Lung (tissue), 12 donors: Measurements from ENCODE around the gene MAGEL2. TPM values are rescaled to one million over a fixed set of nuclear protein-coding genes. Genes with fewer than 3 reads are reported as not detected.

Experiments
- ATAC-seq: fragments of 200-7000 bp; cut with Tn5 transposase; one replicate; pipeline ENCODE4 v1.9.1; 2020; ENCODE audit warnings: moderate number of reproducible peaks; ENCODE audit not compliant: insufficient read depth, low FRiP score
- DNase-seq, 3 donors: peaks; one replicate each; pipeline ENCODE4 v3.0.0-alpha.2; 2013 to 2017
- H3K27ac ChIP-seq, 2 donors: one replicate each; pipeline ENCODE4 v1.5.1; 2013; ENCODE audit warnings: mild to moderate bottlenecking in 2 of 2, moderate library complexity in 2 of 2, control low read depth in 1 of 2, inconsistent platforms in 1 of 2, low read depth in 1 of 2, low read length in 1 of 2
- H3K27me3 ChIP-seq, 3 donors: one replicate each; pipeline ENCODE4 v1.5.1; 2013; ENCODE audit warnings: low read length in 2 of 3; ENCODE audit not compliant: control insufficient read depth in 3 of 3, insufficient read depth in 3 of 3
- H3K36me3 ChIP-seq, 4 donors: one replicate each; pipeline ENCODE4 v1.5.1; 2013; ENCODE audit warnings: low read length in 4 of 4, mild to moderate bottlenecking in 1 of 4, moderate library complexity in 1 of 4; ENCODE audit not compliant: control insufficient read depth in 4 of 4, insufficient read depth in 4 of 4
- H3K4me1 ChIP-seq, 5 donors: one replicate each; pipeline ENCODE4 v1.5.1; 2013; ENCODE audit warnings: low read length in 5 of 5, mild to moderate bottlenecking in 2 of 5, moderate library complexity in 1 of 5; ENCODE audit not compliant: control insufficient read depth in 5 of 5, insufficient read depth in 5 of 5
- H3K4me3 ChIP-seq: one replicate; pipeline ENCODE4 v1.5.1; 2013; ENCODE audit warnings: mild to moderate bottlenecking, control low read depth, moderate library complexity
- H3K9ac ChIP-seq, 2 donors: one replicate each; pipeline ENCODE4 v1.5.1; 2013; ENCODE audit warnings: low read length in 2 of 2, control low read depth in 1 of 2; ENCODE audit not compliant: insufficient read depth in 1 of 2
- H3K9me3 ChIP-seq, 4 donors: one replicate each; pipeline ENCODE4 v1.5.1; 2013; ENCODE audit warnings: low read length in 3 of 4, mild to moderate bottlenecking in 1 of 4, moderate library complexity in 1 of 4; ENCODE audit not compliant: control insufficient read depth in 4 of 4, insufficient read depth in 3 of 4
- CTCF ChIP-seq: IDR thresholded peaks from 2 replicates; pipeline ENCODE4 v1.5.1; 2012; ENCODE audit warnings: mild to moderate bottlenecking; ENCODE audit errors: control extremely low read depth, extremely low read depth
- WGBS, 2 donors: extraction: QIAGEN DNeasy Blood & Tissue Kit; methylation state at CpG; one replicate each; pipeline ENCODE4 v1.1.7; 2013; 5-methylcytosine and 5-hydroxymethylcytosine counted together
- polyA plus RNA-seq, 2 donors: library from polyadenylated mRNA; stranded (reverse); fragments of 200-250 nt; gene quantifications; one replicate each; pipeline ENCODE4 v1.2.1, GENCODE V29; 2013
- total RNA-seq, 2 donors: library from RNA; depleted of rRNA in 1 of 2; stranded (reverse); fragments of >200 nt in 1 of 2; gene quantifications; one replicate each; pipeline ENCODE4 v1.2.1, GENCODE V29; 2014 to 2021
- donor health status: control.
- donor health status: control.
- donor health status: Bipolar disorder and iron deficiency.
- donor health status: healthy.
- donor health status: DM: yes; HTN: yes; CAD: no.

The MAGEL2 gene
- total and polyA plus RNA-seq, 4 donors: 0.02 to 2.8 (median 0.12) TPM

- ATAC-seq (no peak), DNase-seq (peak; percentile 37 to 61 (median 47))
- Histone ChIP-seq H3K27ac (no peak overlapping the region), H3K4me3 (no peak overlapping the region), H3K9me3 (no peaks in the 10 kb centered on the region), H3K27me3 (no peaks in the 10 kb centered on the region), H3K36me3 (no peaks in the 10 kb centered on the region), H3K9ac (no peak overlapping the region), H3K4me1 (peaks cover 0 to 3% (median 0%) of the 10 kb centered on the region in 5 donors)
- TF ChIP-seq CTCF: no peak
- WGBS, 2 donors: 19 to 22% methylated on average over 6 of the region's 6 CpGs
Observed at GRCh38 chr15:23648920-23649515, 1.4 kb upstream of the MAGEL2 start.

- Histone ChIP-seq H3K27me3 (no peaks in the 10 kb centered on the region), H3K9ac (peak overlapping the region in 1 of 2 donors; percentile 21), H3K4me3 (no peak overlapping the region), H3K27ac (no peak overlapping the region), H3K4me1 (peaks cover 0 to 3% (median 0%) of the 10 kb centered on the region in 5 donors), H3K9me3 (peaks cover 0 to 2% (median 0%) of the 10 kb centered on the region in 4 donors), H3K36me3 (no peaks in the 10 kb centered on the region)
- WGBS, 2 donors: 77 to 83% methylated on average over 17 of the region's 17 CpGs
- ATAC-seq (no peak), DNase-seq (no peak)
- TF ChIP-seq CTCF: no peak
Observed at GRCh38 chr15:23647001-23647295, 719 bp downstream of the MAGEL2 start.

- Histone ChIP-seq H3K27me3 (no peaks in the 10 kb centered on the region), H3K4me1 (peaks cover 0 to 3% (median 0%) of the 10 kb centered on the region in 5 donors), H3K9me3 (peaks cover 0 to 2% (median 0%) of the 10 kb centered on the region in 4 donors), H3K4me3 (no peak overlapping the region), H3K9ac (no peak overlapping the region), H3K36me3 (no peaks in the 10 kb centered on the region), H3K27ac (no peak overlapping the region)
- WGBS, 2 donors: 96 to 98% methylated on average over 44 to 51 of the region's 51 CpGs
- ATAC-seq (no peak), DNase-seq (no peak)
- no peak for TF ChIP-seq CTCF
Observed at GRCh38 chr15:23646165-23647000, 1.3 kb downstream of the MAGEL2 start.
